Hematopoietic multipotent progenitor cell treated with erythropoietin and hydrocortisone succinate and interleukin-3 and kit ligand, for 6 days (in vitro differentiated cells): Measurements from ENCODE around the gene NFASC.

Source experiments
- DNase-seq: peaks from one replicate; pipeline ENCODE4 v3.0.0-alpha.2; 2015

The NFASC gene

GRCh38 chr1:204870160-204870912 lies at the start of gene NFASC:
NFASC (plus strand) TSS chr1:204870862; CDS start chr1:204944316, 73,454 bp downstream.
- DNase-seq, result no peak

- no peak for DNase-seq
These were observed 49.2 kb upstream of the NFASC start for GRCh38 chr1:204821476-204821875.

DNA sequence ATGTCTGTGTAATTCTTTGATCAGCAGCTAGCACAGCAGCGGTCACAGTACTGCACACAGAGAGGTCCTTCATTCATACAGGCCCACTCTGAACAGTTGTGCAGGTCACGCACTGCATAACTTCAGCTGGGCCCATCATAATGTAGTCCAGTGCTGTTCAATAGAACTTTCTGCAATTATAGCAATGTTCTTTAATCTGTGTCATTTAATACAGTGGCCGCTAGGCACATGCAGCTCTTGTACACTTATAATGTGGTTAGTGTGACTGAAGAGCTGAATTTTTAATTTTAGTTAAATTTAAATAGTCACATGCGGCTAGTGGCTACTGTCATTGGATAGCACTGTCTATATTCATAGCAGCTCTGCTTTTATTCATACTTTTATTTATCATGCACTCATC lies 48.7 kb upstream of the NFASC start:
- no peak for DNase-seq

GRCh38 chr1:204826970-204827369 lies 43.7 kb upstream of the NFASC start:
- peak; percentile 55 for DNase-seq

- peak; percentile 56 for DNase-seq
These were observed 42.3 kb upstream of the NFASC start for GRCh38 chr1:204828352-204828850.

DNA sequence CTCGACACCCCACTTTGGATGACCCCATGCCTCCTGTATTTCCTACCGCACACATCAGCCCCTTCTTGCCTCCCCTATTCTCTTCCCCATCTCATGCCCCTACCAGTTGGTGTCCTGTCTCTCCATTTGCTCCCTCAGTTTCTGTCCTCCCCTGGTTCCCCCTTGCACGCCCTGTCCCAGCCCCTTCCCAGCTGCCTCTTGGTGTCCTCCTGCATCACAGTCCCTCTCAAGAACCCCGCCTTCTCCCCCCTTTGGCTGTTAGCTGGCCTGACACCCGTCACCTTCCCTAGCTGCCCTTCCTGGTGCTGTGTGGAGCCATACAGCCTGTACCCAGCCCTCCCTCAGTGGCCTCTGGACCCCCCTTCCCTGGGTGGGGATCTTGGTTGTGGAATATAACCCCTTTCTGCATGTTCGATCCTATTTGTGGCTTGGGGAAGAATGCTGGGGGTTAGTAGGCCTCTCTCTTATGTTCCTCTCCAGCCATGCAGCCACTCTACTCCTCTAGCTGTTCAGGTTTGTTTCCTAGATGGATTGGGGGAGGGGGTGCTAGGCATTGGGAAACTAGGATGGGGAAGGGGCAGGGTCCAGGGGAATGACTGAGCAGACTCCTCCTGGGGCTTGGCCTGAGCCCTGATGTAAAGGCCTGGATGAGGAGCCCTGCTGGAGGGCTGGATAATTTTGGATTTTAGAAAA lies 41.4 kb upstream of the NFASC start:
- DNase-seq, result no peak

DNA sequence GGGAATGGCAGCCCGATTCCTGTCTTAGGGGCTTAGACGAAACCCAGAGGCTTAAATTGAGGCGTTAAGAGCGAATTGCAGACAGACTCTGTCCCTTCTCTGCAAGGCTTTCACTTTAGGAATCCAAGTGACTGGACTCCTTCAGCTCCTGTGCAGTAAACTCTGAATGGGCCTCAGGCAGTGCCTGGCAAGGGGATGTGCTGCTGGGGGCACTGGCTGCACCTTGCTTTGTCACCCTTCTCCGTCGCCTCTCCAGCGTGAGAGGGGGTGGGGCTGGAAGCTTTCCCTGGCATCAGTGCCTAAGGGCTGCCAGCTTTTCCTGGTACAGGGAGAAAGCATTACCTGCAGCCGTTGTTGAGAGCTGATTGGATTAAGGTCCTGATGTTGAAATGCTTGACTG lies 39.9 kb upstream of the NFASC start:
- no peak for DNase-seq

DNA sequence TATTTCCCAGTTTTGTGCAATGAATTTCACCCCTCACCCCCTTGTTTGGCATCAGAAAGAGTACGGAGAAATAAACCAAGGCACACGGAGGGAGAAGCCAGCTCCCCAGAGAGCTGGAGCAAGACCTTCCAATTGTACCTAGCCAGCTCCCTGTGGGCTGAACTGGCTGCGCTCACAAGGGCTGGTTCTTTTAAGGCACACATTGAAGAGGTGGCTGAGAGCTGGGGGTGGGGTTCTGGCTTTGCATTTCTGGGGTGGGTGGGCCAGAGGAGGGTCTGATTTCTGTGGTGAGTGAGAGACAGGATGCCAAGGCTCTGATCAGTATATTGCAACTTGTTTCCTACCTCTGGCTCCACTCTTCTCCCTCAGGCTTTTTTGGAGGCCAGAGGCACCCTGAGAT lies 39.5 kb upstream of the NFASC start:
- no peak for DNase-seq

GRCh38 chr1:204834336-204834735 lies 36.3 kb upstream of the NFASC start:
- DNase-seq, result no peak

- DNase-seq, result no peak
These were observed 35.9 kb upstream of the NFASC start for GRCh38 chr1:204834752-204835151.

DNA sequence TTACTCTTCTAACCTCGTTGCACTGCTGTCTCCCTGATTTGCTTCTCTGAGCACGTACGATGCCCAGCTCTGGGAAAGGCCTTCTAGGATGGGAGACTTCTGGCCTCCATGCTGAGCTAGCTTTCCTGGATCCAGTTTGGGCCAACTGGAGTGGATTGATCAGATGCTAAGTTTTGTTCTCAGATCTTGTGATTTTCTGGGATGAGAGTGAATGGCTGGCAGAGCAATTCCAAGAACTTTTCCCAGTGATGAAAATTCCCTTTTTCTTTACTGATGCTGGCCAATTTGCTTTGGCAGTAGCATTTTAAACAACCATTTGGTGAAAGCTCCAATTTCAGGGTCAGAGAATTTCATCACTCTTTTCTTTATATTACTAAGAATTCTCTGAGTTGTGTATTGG lies 34.9 kb upstream of the NFASC start:
- no peak for DNase-seq

- no peak for DNase-seq
These were observed 33.8 kb upstream of the NFASC start for GRCh38 chr1:204836856-204837255.

GRCh38 chr1:204837440-204838084 lies 33.1 kb upstream of the NFASC start:
- peak; percentile 73 for DNase-seq

DNA sequence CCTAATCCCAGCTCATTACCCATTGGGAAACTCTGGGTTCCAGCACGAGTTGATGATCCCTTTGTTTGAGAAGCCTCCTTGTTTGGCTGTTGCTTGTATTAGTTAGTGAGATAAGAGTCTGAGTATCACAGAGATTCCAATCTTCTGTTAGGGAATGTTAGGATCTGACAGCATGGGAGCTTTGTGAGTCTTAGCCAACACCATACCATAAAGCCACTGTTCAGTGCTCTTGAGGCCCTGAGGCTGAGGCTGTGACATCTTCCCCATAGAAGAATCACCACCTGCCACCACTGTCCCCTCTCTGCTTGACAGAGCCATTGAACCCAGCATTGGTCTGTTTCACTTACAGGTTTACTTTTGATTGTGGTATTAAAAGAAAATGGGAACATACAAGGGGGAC lies 29.3 kb upstream of the NFASC start:
- no peak for DNase-seq

GRCh38 chr1:204841798-204842197 lies 28.9 kb upstream of the NFASC start:
- DNase-seq, result no peak

GRCh38 chr1:204842369-204842768 lies 28.3 kb upstream of the NFASC start:
- no peak for DNase-seq

GRCh38 chr1:204842892-204843291 lies 27.8 kb upstream of the NFASC start:
- DNase-seq, result no peak

DNA sequence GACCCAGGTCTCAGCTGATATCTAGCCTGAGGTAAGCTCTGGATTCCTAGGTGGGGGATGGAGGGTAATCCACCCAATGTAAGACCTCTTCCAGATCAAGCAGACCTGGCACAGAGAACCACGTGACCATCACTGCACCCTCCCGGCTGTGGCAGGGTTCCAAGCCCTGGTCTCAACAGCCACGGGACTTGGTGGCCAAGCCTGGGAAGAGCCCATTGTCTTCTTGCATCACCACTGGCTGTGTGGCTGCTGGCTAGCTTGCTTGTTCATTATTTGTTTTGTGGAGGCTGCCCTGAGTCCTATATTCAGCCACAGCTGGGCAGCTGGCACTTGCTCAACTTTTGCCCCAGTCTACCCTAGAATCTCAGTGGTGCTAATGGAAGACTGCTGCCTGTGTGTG lies 24.1 kb upstream of the NFASC start:
- DNase-seq, result no peak

DNA sequence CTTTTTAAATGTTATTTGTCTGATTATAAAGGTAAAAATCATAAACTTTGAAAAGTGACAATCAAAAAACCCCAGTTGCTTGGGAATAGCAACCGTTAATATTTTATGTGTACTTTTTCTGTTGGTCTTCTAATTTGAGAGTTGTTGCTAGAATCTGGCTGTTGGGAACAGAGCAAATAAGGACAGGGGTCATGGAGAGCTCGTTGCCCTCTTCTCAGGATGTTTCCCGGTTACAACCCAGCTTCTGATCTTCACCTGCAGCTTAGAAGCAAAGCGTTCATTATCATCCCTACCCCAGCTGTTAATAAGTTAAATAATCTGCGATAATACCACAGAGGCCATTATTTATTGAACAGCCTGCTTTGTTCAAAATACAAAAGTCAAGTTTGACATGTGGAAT lies 22.1 kb upstream of the NFASC start:
- DNase-seq, result no peak

DNA sequence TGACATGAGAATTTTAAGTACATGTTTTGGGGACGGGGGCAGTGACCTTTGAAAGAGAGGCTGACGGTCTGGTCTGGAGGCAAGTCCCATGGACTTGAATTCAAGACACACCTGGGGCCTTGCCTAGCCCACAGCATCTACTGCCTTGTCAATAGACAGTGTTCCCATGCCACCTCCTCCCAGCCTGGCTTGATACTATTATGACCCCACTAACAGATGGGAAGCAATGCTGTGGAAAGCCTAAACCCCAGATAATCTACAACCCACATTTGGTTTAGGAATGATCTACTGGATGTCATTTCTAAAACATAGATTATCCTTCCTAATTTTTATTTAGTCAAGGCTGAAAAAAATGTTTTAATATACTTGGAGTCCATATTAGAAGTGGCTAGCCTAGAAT lies 17.8 kb upstream of the NFASC start:
- DNase-seq, result no peak

DNA sequence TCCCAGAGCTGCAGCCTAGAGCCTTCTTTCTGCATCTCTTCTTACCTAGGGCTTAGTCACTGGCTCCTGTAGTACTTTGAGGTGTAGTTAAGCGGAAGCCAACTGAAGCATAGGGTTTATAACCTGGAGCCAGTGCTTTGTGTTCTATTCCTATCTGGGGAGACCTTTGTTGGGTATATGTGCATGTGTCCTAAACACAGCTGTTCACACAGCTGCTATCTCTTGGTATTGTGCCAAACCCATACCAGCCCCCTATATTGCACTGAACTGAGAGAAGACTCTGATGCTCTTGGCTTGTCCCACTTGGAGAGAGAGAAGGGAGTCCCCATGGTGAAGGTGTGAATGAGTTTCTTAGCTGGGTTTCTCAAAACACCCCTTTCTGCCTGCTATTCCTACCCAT lies 17.2 kb upstream of the NFASC start:
- no peak for DNase-seq

DNA sequence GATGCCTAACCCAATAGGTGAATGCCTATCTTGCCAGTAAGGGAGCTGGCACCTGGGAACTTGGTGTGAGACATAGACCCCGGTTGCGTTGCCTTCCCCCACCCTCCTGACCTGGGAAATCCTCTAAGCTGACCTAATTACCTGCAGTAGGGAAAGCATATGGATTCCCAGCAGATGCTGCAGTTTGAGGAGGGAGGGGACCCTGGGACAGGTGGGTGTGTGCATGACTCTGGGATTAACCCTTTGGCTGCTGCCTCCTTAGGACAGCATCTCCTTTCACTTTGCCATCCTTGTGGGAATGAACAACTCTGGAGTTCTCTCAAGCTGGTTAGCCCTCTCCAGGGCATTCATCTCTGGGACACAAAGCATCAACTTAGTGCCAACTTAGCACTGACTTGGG lies 16.4 kb upstream of the NFASC start:
- DNase-seq, result no peak

GRCh38 chr1:204858363-204858821 lies 12.3 kb upstream of the NFASC start:
- no peak for DNase-seq

- DNase-seq, result peak; percentile 36
These were observed 10.8 kb upstream of the NFASC start for GRCh38 chr1:204859861-204860267.
